WTC11 (cell line): ENCODE data around the gene XRCC5.

ENCODE experiments used
- IRF2 ChIP-seq: sonication (generic); formaldehyde crosslinking; IDR thresholded peaks from 2 replicates; pipeline ENCODE4 v1.8.0; 2022; ENCODE audit warnings: low read depth, missing genetic modification reagents, borderline replicate concordance
- TF ChIP-seq, protein P1 (sequence below): fragments of 200-600 bp; IDR thresholded peaks from 2 replicates; pipeline ENCODE4 v1.8.0; 2022; ENCODE audit warnings: antibody characterized with exemption

DNA sequence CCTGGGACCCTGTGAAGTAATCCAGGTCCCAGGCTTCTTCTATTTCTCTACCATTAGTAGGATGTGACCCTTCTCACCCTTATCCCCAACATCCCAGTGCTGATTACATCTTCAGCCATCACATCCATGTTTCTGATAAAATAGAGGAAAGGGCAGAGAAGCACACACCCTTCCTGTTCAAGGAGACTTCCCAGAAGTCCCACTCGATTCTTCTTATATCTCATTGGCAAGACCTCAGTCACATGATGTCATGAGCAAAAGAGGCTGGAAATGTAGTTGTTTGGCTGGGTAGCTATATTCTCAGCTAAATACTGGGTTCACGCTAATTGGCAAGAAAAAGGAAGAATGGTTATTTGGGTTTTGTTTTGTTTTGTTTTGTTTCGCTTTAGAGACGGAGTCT, 8.0 kb upstream of the XRCC5 start:
- TF ChIP-seq, protein P1, sequence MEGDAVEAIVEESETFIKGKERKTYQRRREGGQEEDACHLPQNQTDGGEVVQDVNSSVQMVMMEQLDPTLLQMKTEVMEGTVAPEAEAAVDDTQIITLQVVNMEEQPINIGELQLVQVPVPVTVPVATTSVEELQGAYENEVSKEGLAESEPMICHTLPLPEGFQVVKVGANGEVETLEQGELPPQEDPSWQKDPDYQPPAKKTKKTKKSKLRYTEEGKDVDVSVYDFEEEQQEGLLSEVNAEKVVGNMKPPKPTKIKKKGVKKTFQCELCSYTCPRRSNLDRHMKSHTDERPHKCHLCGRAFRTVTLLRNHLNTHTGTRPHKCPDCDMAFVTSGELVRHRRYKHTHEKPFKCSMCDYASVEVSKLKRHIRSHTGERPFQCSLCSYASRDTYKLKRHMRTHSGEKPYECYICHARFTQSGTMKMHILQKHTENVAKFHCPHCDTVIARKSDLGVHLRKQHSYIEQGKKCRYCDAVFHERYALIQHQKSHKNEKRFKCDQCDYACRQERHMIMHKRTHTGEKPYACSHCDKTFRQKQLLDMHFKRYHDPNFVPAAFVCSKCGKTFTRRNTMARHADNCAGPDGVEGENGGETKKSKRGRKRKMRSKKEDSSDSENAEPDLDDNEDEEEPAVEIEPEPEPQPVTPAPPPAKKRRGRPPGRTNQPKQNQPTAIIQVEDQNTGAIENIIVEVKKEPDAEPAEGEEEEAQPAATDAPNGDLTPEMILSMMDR, result no peak
- TF ChIP-seq IRF2 (CRISPR knock-in tag), result no peak
